Ovary (tissue), 9 donors: ENCODE measurements around the gene NFATC3. TPM values are rescaled to one million over a fixed set of nuclear protein-coding genes. Genes with fewer than 3 reads are reported as not detected.
A peak's percentile ranks its signal among the peaks of the same experiment; 100 is the strongest.

Experiments used
- DNase-seq, 5 donors: peaks; one replicate each; pipeline ENCODE4 v3.0.0-alpha.2; 2019 to 2020
- H3K27ac ChIP-seq, 2 donors: fragments of 200-600 bp; one replicate each; pipeline versions ENCODE4 v1.5.1 to v1.8.0; 2019 to 2022
- H3K27me3 ChIP-seq: fragments of 200-600 bp; one replicate; pipeline ENCODE4 v1.8.0; 2022
- H3K36me3 ChIP-seq: fragments of 200-600 bp; sonication (generic); one replicate; pipeline ENCODE4 v1.5.1; 2019
- H3K4me1 ChIP-seq: one replicate; pipeline ENCODE4 v1.8.1; 2013; ENCODE audit warnings: mild to moderate bottlenecking, moderate library complexity; ENCODE audit not compliant: insufficient read depth
- H3K4me3 ChIP-seq: fragments of 200-600 bp; sonication (generic); one replicate; pipeline ENCODE4 v1.5.1; 2017
- H3K9me3 ChIP-seq, 2 donors: fragments of 200-600 bp in 1 of 2; sonication (generic) in 1 of 2; one replicate each; pipeline versions ENCODE4 v1.5.1 to v1.8.1; 2013 to 2019; ENCODE audit warnings: mild to moderate bottlenecking in 1 of 2, moderate library complexity in 1 of 2
- EP300 ChIP-seq: sonication (generic); formaldehyde crosslinking; IDR thresholded peaks from one replicate; pipeline ENCODE4 v1.6.1; 2017; ENCODE audit warnings: antibody characterized with exemption
- POLR2A ChIP-seq: fragments of 450-650 bp; IDR thresholded peaks from one replicate; pipeline ENCODE4 v1.6.1; 2017; ENCODE audit warnings: antibody characterized with exemption, mild to moderate bottlenecking, moderate library complexity
- WGBS, 3 donors: extraction: QIAGEN DNeasy Blood & Tissue Kit in 1 of 3; methylation state at CpG; one replicate each; pipeline versions ENCODE4 v1.1.5 to v1.1.7; 2013 to 2017; 5-methylcytosine and 5-hydroxymethylcytosine counted together
- intact Hi-C, 4 donors: fragments of 100-400 bp; cut with DNase I; formaldehyde crosslinking; loops; one replicate each; pipeline versions ENCODE4 v1.11.0 to v1.15.1; 2022 to 2023
- polyA plus RNA-seq, 2 donors: library from polyadenylated mRNA; stranded (reverse); fragments of 200-250 nt in 1 of 2; fragments of 350-450 nt in 1 of 2; fragmentation: Illumina TruSeq in 1 of 2; extraction: RNeasy Lipid Tissue Mini Kit (QIAGEN cat#74804) in 1 of 2; gene quantifications; one replicate each; pipeline ENCODE4 v1.2.3, GENCODE V29; 2013 to 2014
- total RNA-seq, 7 donors: library from RNA; depleted of rRNA in 2 of 7; stranded (reverse); fragments of >200 nt in 2 of 7; fragmentation: NEBNext Ultra II Directional in 3 of 7; extraction: Animal tissue kit (Norgen Biotek cat#: 25700) in 3 of 7; gene quantifications; one replicate each; pipeline versions ENCODE4 v1.1.0 to v1.2.4, GENCODE V29; 2016 to 2023
- TF ChIP-seq, protein P1 (sequence below), 3 donors: fragments of 450-650 bp in 2 of 3; fragments of 200-600 bp in 1 of 3; IDR thresholded peaks; one replicate each; pipeline versions ENCODE4 v1.5.1 to v1.8.0; 2016 to 2022; ENCODE audit warnings: antibody characterized with exemption in 3 of 3, mild to moderate bottlenecking in 1 of 3
- donor health status: DM: no; HTN: no; CAD: no; lungs with moderate emphysema.
- donor health status: DM: no; HTN: no; CAD: no.
- donor health status: Bipolar disorder and iron deficiency.
- donor health status: DM: yes; HTN: yes; CAD: no.
- donor health status: DM: no; HTN: no; CAD: no.
- donor health status: DM: yes; HTN: yes; CAD: no.

NFATC3 gene
- total and polyA plus RNA-seq, 9 donors = 12.5 to 77.1 (median 43.6) TPM

- TF ChIP-seq, protein P1, sequence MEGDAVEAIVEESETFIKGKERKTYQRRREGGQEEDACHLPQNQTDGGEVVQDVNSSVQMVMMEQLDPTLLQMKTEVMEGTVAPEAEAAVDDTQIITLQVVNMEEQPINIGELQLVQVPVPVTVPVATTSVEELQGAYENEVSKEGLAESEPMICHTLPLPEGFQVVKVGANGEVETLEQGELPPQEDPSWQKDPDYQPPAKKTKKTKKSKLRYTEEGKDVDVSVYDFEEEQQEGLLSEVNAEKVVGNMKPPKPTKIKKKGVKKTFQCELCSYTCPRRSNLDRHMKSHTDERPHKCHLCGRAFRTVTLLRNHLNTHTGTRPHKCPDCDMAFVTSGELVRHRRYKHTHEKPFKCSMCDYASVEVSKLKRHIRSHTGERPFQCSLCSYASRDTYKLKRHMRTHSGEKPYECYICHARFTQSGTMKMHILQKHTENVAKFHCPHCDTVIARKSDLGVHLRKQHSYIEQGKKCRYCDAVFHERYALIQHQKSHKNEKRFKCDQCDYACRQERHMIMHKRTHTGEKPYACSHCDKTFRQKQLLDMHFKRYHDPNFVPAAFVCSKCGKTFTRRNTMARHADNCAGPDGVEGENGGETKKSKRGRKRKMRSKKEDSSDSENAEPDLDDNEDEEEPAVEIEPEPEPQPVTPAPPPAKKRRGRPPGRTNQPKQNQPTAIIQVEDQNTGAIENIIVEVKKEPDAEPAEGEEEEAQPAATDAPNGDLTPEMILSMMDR (IDR thresholded peaks at IDR 0.05) = no peak
- TF ChIP-seq EP300 (no peak), POLR2A (no peak)
- no peaks in the 10 kb centered on the region for H3K9me3 ChIP-seq
- WGBS, 3 donors = 61 to 80% (median 68%) methylated on average over 3 of the region's 3 CpGs
- H3K36me3 ChIP-seq = no peaks in the 10 kb centered on the region
- H3K27ac ChIP-seq = no peak overlapping the region
- no peak for DNase-seq
- H3K4me1 ChIP-seq = no peaks in the 10 kb centered on the region
- H3K27me3 ChIP-seq = no peaks in the 10 kb centered on the region
- intact Hi-C loops = loop anchor here in 2 of 4 donors (5.0 to 10.0 kb wide), 3 partner anchors 132 to 235 kb away; no protein-coding TSS in a partner anchor
- no peak overlapping the region for H3K4me3 ChIP-seq
These were observed 142.1 kb downstream of the NFATC3 start for GRCh38 chr16:68227183-68227793.

DNA sequence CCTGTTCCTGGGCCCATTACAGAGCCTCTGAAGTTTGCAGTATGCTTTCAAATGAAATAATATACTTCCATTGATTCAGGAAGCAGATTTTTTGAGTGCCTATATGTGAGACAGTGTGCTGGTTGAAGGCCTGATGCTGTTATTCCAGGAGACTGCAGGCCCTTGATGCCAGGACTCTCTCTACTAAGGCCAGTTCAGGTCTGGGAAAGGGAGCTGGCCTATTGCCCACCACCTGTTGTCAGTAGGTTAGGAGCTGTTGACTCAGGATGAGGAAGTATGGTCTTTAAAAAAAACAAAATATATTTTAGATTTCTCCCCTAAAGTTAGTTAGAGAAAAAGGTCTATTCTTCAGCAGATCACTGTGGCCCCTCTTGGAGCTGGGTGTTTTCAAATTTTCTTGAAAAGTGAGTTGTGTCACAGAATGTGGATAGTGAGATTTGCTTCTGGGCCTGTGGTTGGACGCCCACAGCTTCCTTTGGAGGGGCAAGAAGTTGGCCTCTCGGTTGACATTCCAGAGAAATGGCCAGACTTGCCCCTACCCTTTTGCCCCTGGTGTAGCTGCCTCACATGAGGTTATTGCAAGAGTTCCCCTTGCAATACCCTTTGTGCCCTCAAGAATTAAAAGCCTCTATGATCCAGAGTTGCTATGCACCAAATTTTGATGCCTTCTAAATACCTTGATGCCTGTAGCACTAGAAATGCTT, 142.8 kb downstream of the NFATC3 start:
- no peak overlapping the region for H3K27ac ChIP-seq
- H3K9me3 ChIP-seq = no peaks in the 10 kb centered on the region
- TF ChIP-seq, protein P1 (IDR thresholded peaks at IDR 0.05) = no peak
- TF ChIP-seq EP300 (no peak), POLR2A (no peak)
- no peaks in the 10 kb centered on the region for H3K36me3 ChIP-seq
- WGBS, 3 donors = 74 to 85% (median 83%) methylated on average over 2 of the region's 2 CpGs
- no peaks in the 10 kb centered on the region for H3K4me1 ChIP-seq
- DNase-seq = no peak
- intact Hi-C loops = loop anchor here in 2 of 4 donors (5.0 to 10.0 kb wide), 3 partner anchors 133 to 236 kb away; no protein-coding TSS in a partner anchor
- H3K4me3 ChIP-seq = no peak overlapping the region
- no peaks in the 10 kb centered on the region for H3K27me3 ChIP-seq

DNA sequence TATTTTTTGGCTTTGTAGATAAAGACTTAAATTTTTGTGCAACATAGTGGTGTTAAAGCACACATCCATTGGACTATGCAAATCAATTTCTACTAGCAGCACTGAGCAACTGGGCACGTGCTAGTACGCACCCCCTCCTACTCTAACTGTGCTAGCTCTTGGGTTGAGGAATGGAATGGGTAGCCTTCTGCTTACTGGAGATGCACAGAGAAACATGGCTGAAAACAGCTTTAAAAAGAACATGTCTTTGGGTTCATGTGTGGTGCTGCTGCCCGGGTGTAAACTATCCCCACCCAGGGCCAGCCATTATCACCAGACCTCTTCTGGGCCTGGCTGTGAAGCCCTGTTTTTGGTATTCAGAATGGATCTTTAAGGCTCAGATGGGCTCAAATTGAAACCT, 143.5 kb downstream of the NFATC3 start:
- no peak for DNase-seq
- Histone ChIP-seq H3K27ac (no peak overlapping the region), H3K4me3 (no peak overlapping the region), H3K36me3 (no peaks in the 10 kb centered on the region), H3K4me1 (no peaks in the 10 kb centered on the region), H3K9me3 (no peaks in the 10 kb centered on the region), H3K27me3 (no peaks in the 10 kb centered on the region)
- WGBS, 3 donors = 67 to 68% (median 68%) methylated on average over 3 of the region's 3 CpGs
- TF ChIP-seq POLR2A = no peak
- no peak for TF ChIP-seq EP300
- TF ChIP-seq, protein P1 (IDR thresholded peaks at IDR 0.05) = no peak
- intact Hi-C loops = loop anchor here in 2 of 4 donors (5.0 to 10.0 kb wide), 3 partner anchors 134 to 236 kb away; no protein-coding TSS in a partner anchor

DNA sequence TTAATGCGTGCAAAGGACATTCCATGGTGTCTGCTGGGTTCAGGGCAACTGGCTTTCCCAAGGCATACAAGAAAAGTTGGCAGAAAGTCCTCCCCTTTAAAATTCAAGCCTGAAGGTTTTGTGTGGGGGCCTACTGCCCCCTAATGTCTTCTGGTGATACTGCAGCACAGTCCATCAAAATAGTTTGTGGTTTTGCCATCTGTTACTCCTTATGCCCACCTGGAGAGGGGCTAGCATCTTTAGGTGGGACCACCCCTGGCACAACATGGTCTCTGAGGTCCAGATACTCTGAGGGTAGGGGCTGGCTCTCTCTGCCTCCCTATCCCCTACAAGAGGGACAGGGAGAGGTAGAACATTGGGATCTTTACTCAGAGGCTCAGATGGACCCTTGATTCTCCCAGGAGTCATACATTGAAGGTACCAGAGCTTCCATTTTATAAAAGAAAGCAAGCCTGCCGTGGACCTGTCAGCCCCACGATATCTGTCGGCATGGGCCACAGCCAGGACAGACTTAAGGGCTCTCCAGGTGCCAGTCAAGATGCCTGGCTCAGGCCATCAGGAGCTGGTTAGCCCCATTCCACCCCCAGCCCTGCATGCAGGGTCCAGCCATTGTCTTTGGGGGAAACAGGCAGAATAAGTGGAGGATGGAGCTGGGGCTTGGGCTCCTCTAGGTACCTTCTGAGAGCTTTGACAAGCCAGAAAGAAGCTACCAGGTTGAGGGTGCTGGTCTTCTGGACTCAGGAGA, 144.4 kb downstream of the NFATC3 start:
- TF ChIP-seq, protein P1 (IDR thresholded peaks at IDR 0.05) = peak; percentile 74 to 81 (median 76)
- TF ChIP-seq EP300 = no peak
- TF ChIP-seq POLR2A = no peak
- Histone ChIP-seq H3K27ac (no peak overlapping the region), H3K36me3 (no peaks in the 10 kb centered on the region), H3K4me3 (no peak overlapping the region), H3K27me3 (no peaks in the 10 kb centered on the region), H3K4me1 (peaks cover 2% of the 10 kb centered on the region), H3K9me3 (no peaks in the 10 kb centered on the region)
- peak in 4 of 5 donors; percentile 28 to 62 (median 48) for DNase-seq
- intact Hi-C loops = loop anchor here (2.0 to 10.0 kb wide), 5 partner anchors 135 to 237 kb away; partner anchors contain the start of gene NFATC3 (in 1 of the 4)
- WGBS, 3 donors = 60 to 66% (median 64%) methylated on average over 4 of the region's 4 CpGs
